H1 (cell line): Measurements from ENCODE around the gene TMEM120A. TPM values are rescaled to one million over a fixed set of nuclear protein-coding genes. Genes with fewer than 3 reads are reported as not detected.

Experiments used
- ATF2 ChIP-seq: IDR thresholded peaks from 2 replicates; pipeline ENCODE4 v1.6.1; 2012; ENCODE audit warnings: low read length, inconsistent platforms
- GABPA ChIP-seq: IDR thresholded peaks from 2 replicates; pipeline ENCODE4 v1.6.1; 2011; ENCODE audit warnings: mild to moderate bottlenecking, low read length, moderate library complexity, borderline replicate concordance; ENCODE audit not compliant: insufficient read depth
- JUND ChIP-seq: IDR thresholded peaks from 2 replicates; pipeline ENCODE4 v1.6.1; 2011; ENCODE audit warnings: mild to moderate bottlenecking, improper control_type of control experiment, low read length
- KDM1A ChIP-seq: fragments of 200-600, 300-600 bp; sonication (generic); IDR thresholded peaks from 2 replicates; pipeline ENCODE4 v1.7.1; 2016; ENCODE audit warnings: mild to moderate bottlenecking, low read length, borderline replicate concordance
- RNF2 ChIP-seq: fragments of 200-900, 300-1000 bp; sonication (generic); IDR thresholded peaks from 2 replicates; pipeline ENCODE4 v1.7.1; 2016; ENCODE audit warnings: borderline replicate concordance, low read depth, mild to moderate bottlenecking, antibody characterized with exemption, low read length; ENCODE audit not compliant: poor library complexity, severe bottlenecking; ENCODE audit errors: missing control alignments
- TBP ChIP-seq: IDR thresholded peaks from 2 replicates; pipeline ENCODE4 v1.6.1; 2011; ENCODE audit warnings: low read depth, low read length, improper control_type of control experiment
- polyA plus RNA-seq, 7 experiments: library from polyadenylated mRNA; depleted of rRNA in 3 of 7; stranded (reverse) in 5 of 7; unstranded in 2 of 7; fragments of >200 nt in 5 of 7; fragments of 200-250 nt in 2 of 7; gene quantifications; 1 replicate in 5 of 7; 2 replicates in 1 of 7; 4 replicates in 1 of 7; pipeline versions ENCODE4 v1.2.1 to v1.2.3, GENCODE V29; 2011 to 2013; ENCODE audit warnings: missing spikeins in 2 of 7, mixed read lengths in 2 of 7
- total RNA-seq: library from RNA; stranded (reverse); fragmentation: NEBNext Ultra II Directional; extraction: Animal tissue kit (Norgen Biotek cat#: 25700); gene quantifications from 2 replicates; pipeline ENCODE4 v1.2.1, GENCODE V29; 2021

The TMEM120A gene
- total and polyA plus RNA-seq, 2 of the 8 experiments (the other 6 are each of a cell fraction or from before 2014, with no cell fraction given) = 15.6 to 49.9 TPM

- TF ChIP-seq ATF2 = no peak
- no peak for TF ChIP-seq RNF2
- no peak for TF ChIP-seq TBP
- no peak for TF ChIP-seq JUND
- TF ChIP-seq GABPA = no peak
- TF ChIP-seq KDM1A = no peak
Measured at GRCh38 chr7:75983471-75984129, 10.8 kb downstream of the TMEM120A start (continued).
